K562 (cell line): Measurements from ENCODE around the gene TRPC4. TPM values are rescaled to one million over a fixed set of nuclear protein-coding genes. Genes with fewer than 3 reads are reported as not detected.

Experiments used
- ATAC-seq: fragments of 200-7000 bp; cut with Tn5 transposase; 3 replicates; pipeline ENCODE4 v1.9.1; 2020; ENCODE audit warnings: moderate library complexity
- BruUV-seq: library from RNA; stranded (reverse); fragments of 400-500 nt; replicated peaks from 2 replicates; lab custom pipeline; 2021; lab: Mats Ljungman, UMichigan
- CTCF ChIA-PET: fragments of 300-600 bp; formaldehyde crosslinking; extraction: SDS; loops from one replicate; lab custom pipeline; 2021; ENCODE audit warnings: low intra/inter-chr PET ratio; lab: Yijun Ruan, JAX
- POLR2A ChIA-PET: fragments of 300-600, 350-650 bp; sonication (Branson Sonifier 250); formaldehyde crosslinking; extraction: SDS; loops from one replicate; lab custom pipeline; 2021; ENCODE audit warnings: antibody characterized with exemption, inconsistent platforms; lab: Yijun Ruan, JAX
- DNase-seq, 4 experiments: peaks; one replicate each; pipeline versions ENCODE4 v3.0.0 to v3.0.0-alpha.2; 2011 to 2018; ENCODE audit warnings: low spot score in 3 of 4, mixed read lengths in 3 of 4; ENCODE audit errors: extremely low read depth in 1 of 4
- FAIRE-seq: peaks from 2 replicates; lab custom pipeline; 2011; peaks lifted over from hg19 to GRCh38; lab: Jason Lieb, UNC
- H2AFZ ChIP-seq: 2 replicates; pipeline ENCODE4 v1.6.0; 2011; ENCODE audit warnings: low read depth, low read length, control low read depth, inconsistent platforms
- H3K27ac ChIP-seq: fragments of 200-600 bp; 3 replicates; pipeline ENCODE4 v1.8.0; 2011; ENCODE audit warnings: low read depth, mild to moderate bottlenecking, control low read depth, inconsistent platforms, low read length, moderate library complexity, mixed read lengths; ENCODE audit errors: extremely low read depth
- H3K27me3 ChIP-seq, 2 experiments: fragments of 300-600 bp in 1 of 2; 2 replicates in 1 of 2; 3 replicates in 1 of 2; pipeline versions ENCODE4 v1.6.0 to v1.8.0; 2011; ENCODE audit warnings: inconsistent platforms in 2 of 2, low read length in 2 of 2, mild to moderate bottlenecking in 1 of 2, mixed read lengths in 1 of 2, moderate library complexity in 1 of 2; ENCODE audit not compliant: control insufficient read depth in 2 of 2, insufficient read depth in 2 of 2
- H3K36me3 ChIP-seq: fragments of 300-600 bp; 3 replicates; pipeline ENCODE4 v1.8.0; 2011; ENCODE audit warnings: mild to moderate bottlenecking, low read length, inconsistent platforms; ENCODE audit not compliant: control insufficient read depth, insufficient read depth
- H3K4me1 ChIP-seq, 2 experiments: fragments of 200-600 bp in 1 of 2; replicated peaks in 1 of 2; 2 replicates in 1 of 2; 3 replicates in 1 of 2; pipeline versions ENCODE4 v1.5.1 to v1.8.0; 2011; ENCODE audit warnings: inconsistent platforms in 2 of 2, low read length in 2 of 2, mild to moderate bottlenecking in 1 of 2, mixed read lengths in 1 of 2, moderate library complexity in 1 of 2; ENCODE audit not compliant: control insufficient read depth in 2 of 2, insufficient read depth in 2 of 2
- H3K4me2 ChIP-seq: 2 replicates; pipeline ENCODE4 v1.6.1; 2011; ENCODE audit warnings: low read length, control low read depth, inconsistent platforms, mixed read lengths; ENCODE audit not compliant: insufficient read depth
- H3K4me3 ChIP-seq: fragments of 200-600 bp; sonication (generic), shearing (Covaris generic); 2 replicates; pipeline ENCODE4 v1.5.1; 2016; ENCODE audit warnings: control low read depth, inconsistent platforms
- H3K79me2 ChIP-seq: fragments of 200-600 bp; 3 replicates; pipeline ENCODE4 v1.8.0; 2011; ENCODE audit warnings: low read length, inconsistent platforms; ENCODE audit not compliant: control insufficient read depth, insufficient read depth
- H3K9ac ChIP-seq, 2 experiments: 2 replicates each; pipeline versions ENCODE4 v1.6.0 to v1.6.1; 2011; ENCODE audit warnings: low read depth in 2 of 2, low read length in 2 of 2, control low read depth in 1 of 2, inconsistent platforms in 1 of 2, mild to moderate bottlenecking in 1 of 2, mixed read lengths in 1 of 2; ENCODE audit not compliant: insufficient read depth in 1 of 2
- H3K9me1 ChIP-seq: one replicate; pipeline ENCODE4 v1.6.0; 2011; ENCODE audit warnings: inconsistent platforms, mild to moderate bottlenecking, low read length, moderate library complexity; ENCODE audit not compliant: control insufficient read depth, insufficient read depth
- H3K9me3 ChIP-seq: replicated peaks from 2 replicates; pipeline ENCODE4 v1.5.1; 2011; ENCODE audit warnings: low read depth, low read length, inconsistent platforms; ENCODE audit not compliant: control insufficient read depth, insufficient read depth
- H4K20me1 ChIP-seq: replicated peaks from 2 replicates; pipeline ENCODE4 v1.6.1; 2011; ENCODE audit warnings: low read length, inconsistent platforms, mixed read lengths; ENCODE audit not compliant: control insufficient read depth, insufficient read depth
- ATF1 ChIP-seq, 2 experiments: fragments of 450-650 bp in 1 of 2; IDR thresholded peaks; 2 replicates each; pipeline ENCODE4 v1.6.1; 2016; ENCODE audit warnings: missing compliant biosample characterization in 1 of 2, missing genetic modification characterization in 1 of 2
- HMG20B ChIP-seq: fragments of 250-450 bp; sonication (Bioruptor Pico); IDR thresholded peaks from 2 replicates; pipeline ENCODE4 v1.5.0; 2021; ENCODE audit warnings: mild to moderate bottlenecking
- KLF1 ChIP-seq: fragments of 450-650 bp; IDR thresholded peaks from 2 replicates; pipeline ENCODE4 v1.6.1; 2016; ENCODE audit warnings: missing genetic modification characterization, missing compliant biosample characterization
- NEUROD1 ChIP-seq: fragments of 150-350 bp; IDR thresholded peaks from 2 replicates; pipeline ENCODE4 v1.6.1; 2014; ENCODE audit warnings: borderline replicate concordance, low read length, low read depth; ENCODE audit not compliant: partially characterized antibody
- NFYB ChIP-seq: IDR thresholded peaks from 2 replicates; pipeline ENCODE4 v1.6.1; 2011; ENCODE audit warnings: mild to moderate bottlenecking, moderate library complexity; ENCODE audit not compliant: insufficient read length; ENCODE audit errors: extremely low read depth
- RBM34 ChIP-seq: fragments of 200-400 bp; formaldehyde crosslinking; IDR thresholded peaks from 2 replicates; pipeline ENCODE4 v1.6.1; 2018; ENCODE audit warnings: low read length, borderline replicate concordance; ENCODE audit not compliant: insufficient read depth
- U2AF1 ChIP-seq: fragments of 200-400 bp; formaldehyde crosslinking; optimal IDR thresholded peaks from 2 replicates; pipeline ENCODE3; 2017; ENCODE audit warnings: mild to moderate bottlenecking, low read depth, low read length, moderate library complexity
- U2AF2 ChIP-seq: fragments of 200-400 bp; formaldehyde crosslinking; optimal IDR thresholded peaks from 2 replicates; pipeline ENCODE3; 2017; ENCODE audit warnings: low read depth, mild to moderate bottlenecking, low read length
- ZNF174 ChIP-seq: fragments of 250-450 bp; sonication (Bioruptor Pico); IDR thresholded peaks from 2 replicates; pipeline ENCODE4 v1.4.0; 2020; ENCODE audit warnings: mild to moderate bottlenecking
- ZNF217 ChIP-seq: sonication (generic); formaldehyde crosslinking; IDR thresholded peaks from 2 replicates; pipeline ENCODE4 v1.8.0; 2022; ENCODE audit warnings: mild to moderate bottlenecking, missing genetic modification reagents
- WGBS: fragments of 100-300 bp; shearing (Covaris generic); methylation state at CpG from one replicate; pipeline ENCODE4 v1.1.6; 2016; ENCODE audit warnings: low coverage, mixed read lengths; ENCODE audit not compliant: insufficient coverage; ENCODE audit errors: missing lambda C conversion rate; 5-methylcytosine and 5-hydroxymethylcytosine counted together
- in situ Hi-C: fragments of 300-500 bp; cut with MboI; formaldehyde crosslinking; loops from 4 replicates; pipeline ENCODE4 v1.15.0; 2018; ENCODE audit warnings: inconsistent platforms, mixed read lengths
- intact Hi-C: fragments of 100-400 bp; cut with micrococcal nuclease; formaldehyde crosslinking; loops from 2 replicates; pipeline ENCODE4 v1.14.2; 2022
- polyA plus RNA-seq, 8 experiments: library from polyadenylated mRNA; depleted of rRNA in 4 of 8; stranded (reverse) in 5 of 8; unstranded in 3 of 8; fragments of >200 nt; fragmentation: Nextera tagmentation in 2 of 8; fragmentation: Illumina TruSeq in 1 of 8; extraction: Ambion mirVana in 2 of 8; extraction: Trizol in 1 of 8; gene quantifications; 2 replicates each; pipeline versions ENCODE4 v1.2.1 to v1.2.3, GENCODE V29; 2011 to 2014; ENCODE audit warnings: inconsistent platforms in 1 of 8, missing spikeins in 1 of 8
- total RNA-seq, 7 experiments: library from RNA; depleted of rRNA in 6 of 7; stranded (reverse); fragments of >200 nt in 6 of 7; fragmentation: Illumina TruSeq in 2 of 7; extraction: Trizol in 2 of 7; gene quantifications; 2 replicates each; pipeline versions ENCODE4 v1.2.1 to v1.2.3, GENCODE V29; 2011 to 2021; ENCODE audit warnings: low replicate concordance in 1 of 7
- TF ChIP-seq, protein P1 (sequence below): fragments of 450-650 bp; IDR thresholded peaks from 2 replicates; pipeline ENCODE4 v1.6.1; 2018; ENCODE audit warnings: mild to moderate bottlenecking, low read depth; ENCODE audit not compliant: partially characterized antibody

The TRPC4 gene
- total and polyA plus RNA-seq, 9 of the 15 experiments (the other 6 are each of a cell fraction or from before 2014, with no cell fraction given), result 0.03 to 0.04 TPM; not detected in 7

DNA sequence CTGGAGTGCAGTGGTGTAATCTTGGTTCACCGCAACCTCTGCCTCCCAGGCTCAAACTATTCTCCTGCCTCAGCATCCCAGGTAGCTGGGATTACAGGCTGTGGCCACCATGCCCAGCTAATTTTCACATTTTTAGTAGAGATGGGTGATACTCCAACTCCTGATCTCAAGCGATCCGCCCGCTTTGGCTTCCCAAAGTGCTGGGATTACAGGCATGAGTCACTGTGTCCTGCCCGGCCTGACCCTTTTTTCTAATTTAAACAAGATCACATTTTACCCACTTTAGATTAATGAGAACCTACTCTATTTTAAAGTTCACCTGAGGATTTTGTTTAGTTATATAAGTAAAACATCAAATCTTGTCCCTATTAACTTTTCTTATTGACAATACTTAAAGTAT lies 179.2 kb downstream of the TRPC4 start:
- no peak overlapping the region for H3K4me2 ChIP-seq
- no peak overlapping the region for H2AFZ ChIP-seq
- intact Hi-C loops, result no loop called here
- in situ Hi-C loops, result no loop called here
- no peaks in the 10 kb centered on the region for H3K27me3 ChIP-seq
- no peak overlapping the region for H3K27ac ChIP-seq
- H3K9ac ChIP-seq, result no peak overlapping the region
- H3K4me1 ChIP-seq, result no peaks in the 10 kb centered on the region
- no peak for TF ChIP-seq NEUROD1
- no peak for TF ChIP-seq KLF1
- no peak for TF ChIP-seq NFYB
- TF ChIP-seq, protein P1, sequence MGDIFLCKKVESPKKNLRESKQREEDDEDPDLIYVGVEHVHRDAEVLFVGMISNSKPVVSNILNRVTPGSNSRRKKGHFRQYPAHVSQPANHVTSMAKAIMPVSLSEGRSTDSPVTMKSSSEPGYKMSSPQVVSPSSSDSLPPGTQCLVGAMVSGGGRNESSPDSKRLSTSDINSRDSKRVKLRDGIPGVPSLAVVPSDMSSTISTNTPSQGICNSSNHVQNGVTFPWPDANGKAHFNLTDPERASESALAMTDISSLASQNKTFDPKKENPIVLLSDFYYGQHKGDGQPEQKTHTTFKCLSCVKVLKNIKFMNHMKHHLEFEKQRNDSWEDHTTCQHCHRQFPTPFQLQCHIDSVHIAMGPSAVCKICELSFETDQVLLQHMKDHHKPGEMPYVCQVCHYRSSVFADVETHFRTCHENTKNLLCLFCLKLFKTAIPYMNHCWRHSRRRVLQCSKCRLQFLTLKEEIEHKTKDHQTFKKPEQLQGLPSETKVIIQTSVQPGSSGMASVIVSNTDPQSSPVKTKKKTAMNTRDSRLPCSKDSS, result no peak
- no peak for TF ChIP-seq U2AF1
- TF ChIP-seq ZNF217 (CRISPR knock-in tag), result no peak
- no peak for TF ChIP-seq ZNF174
- TF ChIP-seq U2AF2, result no peak
- no peak for TF ChIP-seq RBM34
- TF ChIP-seq ATF1 (CRISPR knock-in tag; IDR thresholded peaks at IDR 0.05), result no peak
- no peak for TF ChIP-seq ATF1 (tag; IDR thresholded peaks at IDR 0.05)
- TF ChIP-seq HMG20B (CRISPR knock-in tag), result no peak
- TF ChIP-seq, all 486 proteins: peak for 0
- no peaks in the 10 kb centered on the region for H3K9me1 ChIP-seq
- WGBS, result 21% methylated on average over 4 of the region's 5 CpGs
- no peaks in the 10 kb centered on the region for H4K20me1 ChIP-seq
- H3K4me3 ChIP-seq, result no peak overlapping the region
- ChIA-PET CTCF (no interaction called here), POLR2A (no interaction called here)
- ATAC-seq, result no peak
- no peaks in the 10 kb centered on the region for H3K36me3 ChIP-seq
- DNase-seq, result no peak
- H3K9me3 ChIP-seq, result no peaks in the 10 kb centered on the region
- no peaks in the 10 kb centered on the region for H3K79me2 ChIP-seq
- no peak for FAIRE-seq
- BruUV-seq, result no TSS peak
